CD4-positive, alpha-beta T cell treated with Interferon gamma for 1 hour (primary cell): ENCODE results near the gene MTOR.

Experiments
- DNase-seq: peaks from one replicate; pipeline ENCODE4 v3.0.0-alpha.2; 2020

Gene MTOR

GRCh38 chr1:11059155-11059967 lies 203.0 kb downstream of the MTOR start:
- no peak for DNase-seq

GRCh38 chr1:11058595-11059154 lies 203.7 kb downstream of the MTOR start:
- no peak for DNase-seq

GRCh38 chr1:11058026-11058425 lies 204.3 kb downstream of the MTOR start:
- DNase-seq, result no peak

- DNase-seq, result no peak
Measured at GRCh38 chr1:11057477-11057876, 204.9 kb downstream of the MTOR start.
